Head of caudate nucleus (tissue), 42 donors: ENCODE data around the gene CLDN11.
A peak's percentile ranks its signal among the peaks of the same experiment; 100 is the strongest.

Experiments used
- DNase-seq, 42 donors: peaks; one replicate each; pipeline versions ENCODE4 v3.0.0 to v3.0.0-alpha.2; 2020 to 2021; ENCODE audit warnings: mixed read lengths in 7 of 42
- intact Hi-C: fragments of 100-400 bp; cut with DNase I; formaldehyde crosslinking; loops from one replicate; pipeline ENCODE4 v1.15.0; 2022

The CLDN11 gene

GRCh38 chr3:170423001-170423615, 4.4 kb downstream of the CLDN11 start:
- intact Hi-C loops, result no loop called here

GRCh38 chr3:170424879-170425278, 6.2 kb downstream of the CLDN11 start:
- intact Hi-C loops, result no loop called here
- no peak for DNase-seq

More at GRCh38 chr3:170423001-170423615, 4.4 kb downstream of the CLDN11 start:
- peak in 3 of 42 donors; percentile 25 to 71 (median 41) for DNase-seq

- intact Hi-C loops, result no loop called here
- peak; percentile 49 to 93 (median 83) for DNase-seq
Measured at GRCh38 chr3:170425491-170426239, 7.0 kb downstream of the CLDN11 start.

- DNase-seq, result no peak
- intact Hi-C loops, result no loop called here
Measured at GRCh38 chr3:170426240-170426797, 7.7 kb downstream of the CLDN11 start.

- intact Hi-C loops, result no loop called here
- DNase-seq, result no peak
Measured at GRCh38 chr3:170428095-170428494, 9.4 kb downstream of the CLDN11 start.

GRCh38 chr3:170429050-170429449, 10.4 kb downstream of the CLDN11 start:
- peak in 1 of 42 donors; percentile 9 for DNase-seq
- intact Hi-C loops, result no loop called here

- intact Hi-C loops, result no loop called here
- DNase-seq, result no peak
Measured at GRCh38 chr3:170431054-170431453, 12.4 kb downstream of the CLDN11 start.

- intact Hi-C loops, result no loop called here
- DNase-seq, result peak in 1 of 42 donors; percentile 32
Measured at GRCh38 chr3:170432416-170432815, 13.7 kb downstream of the CLDN11 start.

GRCh38 chr3:170436697-170437096, 18.0 kb downstream of the CLDN11 start:
- DNase-seq, result peak in 1 of 42 donors; percentile 28
- intact Hi-C loops, result loop anchor here (2.0 to 5.0 kb wide), 2 partner anchors 16 to 51 kb away; no protein-coding TSS in a partner anchor

- intact Hi-C loops, result loop anchor here (2.0 to 5.0 kb wide), 2 partner anchors 16 to 50 kb away; no protein-coding TSS in a partner anchor
- peak; percentile 44 to 93 (median 81) for DNase-seq
Measured at GRCh38 chr3:170437176-170437575, 18.5 kb downstream of the CLDN11 start.

GRCh38 chr3:170437696-170438407, 19.2 kb downstream of the CLDN11 start:
- DNase-seq, result peak in 4 of 42 donors; percentile 26 to 74 (median 38)
- intact Hi-C loops, result loop anchor here (2.0 to 5.0 kb wide), 2 partner anchors 17 to 49 kb away; no protein-coding TSS in a partner anchor

GRCh38 chr3:170438836-170439235, 20.2 kb downstream of the CLDN11 start:
- intact Hi-C loops, result loop anchor here (5.0 kb wide), 1 partner anchor 48 kb away; no protein-coding TSS in a partner anchor
- no peak for DNase-seq

- DNase-seq, result no peak
- intact Hi-C loops, result no loop called here
Measured at GRCh38 chr3:170440344-170440743, 21.7 kb downstream of the CLDN11 start.

GRCh38 chr3:170441412-170441811, 22.7 kb downstream of the CLDN11 start:
- peak in 1 of 42 donors; percentile 15 for DNase-seq
- intact Hi-C loops, result no loop called here

GRCh38 chr3:170442947-170443346, 24.3 kb downstream of the CLDN11 start:
- intact Hi-C loops, result no loop called here
- DNase-seq, result peak in 1 of 42 donors; percentile 10

GRCh38 chr3:170443457-170443856, 24.8 kb downstream of the CLDN11 start:
- no peak for DNase-seq
- intact Hi-C loops, result no loop called here

- intact Hi-C loops, result no loop called here
- peak in 3 of 42 donors; percentile 23 to 35 (median 29) for DNase-seq
Measured at GRCh38 chr3:170448584-170448983, 29.9 kb downstream of the CLDN11 start.

GRCh38 chr3:170450039-170450438, 31.4 kb downstream of the CLDN11 start:
- intact Hi-C loops, result no loop called here
- no peak for DNase-seq

- intact Hi-C loops, result no loop called here
- DNase-seq, result peak in 1 of 42 donors; percentile 21
Measured at GRCh38 chr3:170454509-170454908, 35.8 kb downstream of the CLDN11 start.
